HepG2 (cell line): ENCODE measurements around the gene ZNF554. TPM values are rescaled to one million over a fixed set of nuclear protein-coding genes. Genes with fewer than 3 reads are reported as not detected.

Source experiments
- GABPB1 ChIP-seq: IDR thresholded peaks from 2 replicates; pipeline ENCODE4 v1.6.1; 2016; ENCODE audit warnings: mild to moderate bottlenecking, missing genetic modification reagents, moderate library complexity, missing compliant biosample characterization
- GTF3A ChIP-seq: sonication (generic); formaldehyde crosslinking; conservative IDR thresholded peaks from 2 replicates; pipeline ENCODE4 v1.4.0; 2020; ENCODE audit warnings: mild to moderate bottlenecking, missing genetic modification reagents
- KLF6 ChIP-seq: IDR thresholded peaks from 2 replicates; pipeline ENCODE4 v1.8.0; 2016; ENCODE audit warnings: missing biosample characterization, missing genetic modification reagents
- NCOA2 ChIP-seq: sonication (generic); formaldehyde crosslinking; IDR thresholded peaks from 2 replicates; pipeline ENCODE4 v1.8.0; 2022; ENCODE audit warnings: inconsistent platforms
- NR2F6 ChIP-seq, 2 experiments: IDR thresholded peaks; 2 replicates each; pipeline ENCODE4 v1.6.1; 2016; ENCODE audit warnings: antibody characterized with exemption in 1 of 2, mild to moderate bottlenecking in 1 of 2
- NRL ChIP-seq: sonication (generic); formaldehyde crosslinking; IDR thresholded peaks from 2 replicates; pipeline ENCODE4 v1.5.0; 2020; ENCODE audit warnings: missing genetic modification reagents, mild to moderate bottlenecking, moderate library complexity, borderline replicate concordance
- POLR2AphosphoS5 ChIP-seq: IDR thresholded peaks from 2 replicates; pipeline ENCODE4 v1.6.1; 2012; ENCODE audit warnings: low read depth, low read length
- SETDB1 ChIP-seq: sonication (generic); formaldehyde crosslinking; IDR thresholded peaks from 2 replicates; pipeline ENCODE4 v1.5.1; 2020; ENCODE audit warnings: missing genetic modification reagents, mild to moderate bottlenecking, borderline replicate concordance
- TMF1 ChIP-seq: sonication (generic); formaldehyde crosslinking; IDR thresholded peaks from 2 replicates; pipeline ENCODE4 v1.8.1; 2022; ENCODE audit warnings: low read depth, missing genetic modification reagents
- ZFP62 ChIP-seq: sonication (generic); formaldehyde crosslinking; IDR thresholded peaks from 2 replicates; pipeline ENCODE4 v1.4.0; 2020; ENCODE audit warnings: missing genetic modification reagents
- ZNF598 ChIP-seq: sonication (generic); formaldehyde crosslinking; IDR thresholded peaks from 2 replicates; pipeline ENCODE4 v1.5.1; 2020; ENCODE audit warnings: mild to moderate bottlenecking, missing genetic modification reagents, borderline replicate concordance
- ZSCAN29 ChIP-seq: sonication (generic); formaldehyde crosslinking; conservative IDR thresholded peaks from 2 replicates; pipeline ENCODE4 v1.4.0; 2020; ENCODE audit warnings: mild to moderate bottlenecking, missing genetic modification reagents
- ZSCAN30 ChIP-seq: sonication (generic); formaldehyde crosslinking; IDR thresholded peaks from 2 replicates; pipeline ENCODE4 v1.5.0; 2020; ENCODE audit warnings: mild to moderate bottlenecking, missing genetic modification reagents
- polyA plus RNA-seq, 8 experiments: library from polyadenylated mRNA; depleted of rRNA in 3 of 8; stranded (reverse) in 7 of 8; unstranded in 1 of 8; fragments of >200 nt; fragmentation: Illumina TruSeq in 4 of 8; extraction: Trizol in 4 of 8; gene quantifications; 2 replicates each; pipeline versions ENCODE4 v1.2.1 to v1.2.3, GENCODE V29; 2011 to 2016; ENCODE audit warnings: low read depth in 4 of 8, missing spikeins in 1 of 8, mixed read lengths in 1 of 8; ENCODE audit not compliant: insufficient read depth in 1 of 8
- total RNA-seq, 5 experiments: library from RNA; depleted of rRNA; stranded (reverse); fragments of >200 nt; fragmentation: Illumina TruSeq; extraction: Trizol; gene quantifications; 2 replicates each; pipeline ENCODE4 v1.2.3, GENCODE V29; 2016; ENCODE audit warnings: low read depth in 1 of 5
- TF ChIP-seq, protein P1 (sequence below): sonication (generic); formaldehyde crosslinking; IDR thresholded peaks from 2 replicates; pipeline ENCODE4 v1.8.1; 2023; ENCODE audit warnings: mild to moderate bottlenecking, missing genetic modification reagents, borderline replicate concordance
- TF ChIP-seq, protein P2 (sequence below): IDR thresholded peaks from 2 replicates; pipeline ENCODE4 v1.6.1; 2016; ENCODE audit warnings: low read depth, borderline replicate concordance
- TF ChIP-seq, protein P3 (sequence below): sonication (generic); formaldehyde crosslinking; IDR thresholded peaks from 2 replicates; pipeline ENCODE4 v1.8.1; 2023; ENCODE audit warnings: mild to moderate bottlenecking, missing genetic modification reagents
- TF ChIP-seq, protein P4 (sequence below): sonication (generic); formaldehyde crosslinking; IDR thresholded peaks from 2 replicates; pipeline ENCODE4 v1.5.1; 2020; ENCODE audit warnings: mild to moderate bottlenecking, moderate library complexity, missing genetic modification reagents
- TF ChIP-seq, protein P5 (sequence below): fragments of 450-650 bp; IDR thresholded peaks from 2 replicates; pipeline ENCODE4 v1.6.1; 2016
- TF ChIP-seq, protein P6 (sequence below): sonication (generic); formaldehyde crosslinking; IDR thresholded peaks from 2 replicates; pipeline ENCODE4 v1.8.0; 2022; ENCODE audit warnings: mild to moderate bottlenecking, missing genetic modification reagents; ENCODE audit not compliant: insufficient replicate concordance
- TF ChIP-seq, protein P7 (sequence below): sonication (generic); formaldehyde crosslinking; IDR thresholded peaks from 2 replicates; pipeline ENCODE4 v1.5.1; 2020; ENCODE audit warnings: mild to moderate bottlenecking, missing genetic modification reagents, moderate library complexity

ZNF554 gene
- total and polyA plus RNA-seq, 2 of the 13 experiments (the other 11 are each of a cell fraction or from before 2014, with no cell fraction given), result 2.2 to 2.7 TPM

DNA sequence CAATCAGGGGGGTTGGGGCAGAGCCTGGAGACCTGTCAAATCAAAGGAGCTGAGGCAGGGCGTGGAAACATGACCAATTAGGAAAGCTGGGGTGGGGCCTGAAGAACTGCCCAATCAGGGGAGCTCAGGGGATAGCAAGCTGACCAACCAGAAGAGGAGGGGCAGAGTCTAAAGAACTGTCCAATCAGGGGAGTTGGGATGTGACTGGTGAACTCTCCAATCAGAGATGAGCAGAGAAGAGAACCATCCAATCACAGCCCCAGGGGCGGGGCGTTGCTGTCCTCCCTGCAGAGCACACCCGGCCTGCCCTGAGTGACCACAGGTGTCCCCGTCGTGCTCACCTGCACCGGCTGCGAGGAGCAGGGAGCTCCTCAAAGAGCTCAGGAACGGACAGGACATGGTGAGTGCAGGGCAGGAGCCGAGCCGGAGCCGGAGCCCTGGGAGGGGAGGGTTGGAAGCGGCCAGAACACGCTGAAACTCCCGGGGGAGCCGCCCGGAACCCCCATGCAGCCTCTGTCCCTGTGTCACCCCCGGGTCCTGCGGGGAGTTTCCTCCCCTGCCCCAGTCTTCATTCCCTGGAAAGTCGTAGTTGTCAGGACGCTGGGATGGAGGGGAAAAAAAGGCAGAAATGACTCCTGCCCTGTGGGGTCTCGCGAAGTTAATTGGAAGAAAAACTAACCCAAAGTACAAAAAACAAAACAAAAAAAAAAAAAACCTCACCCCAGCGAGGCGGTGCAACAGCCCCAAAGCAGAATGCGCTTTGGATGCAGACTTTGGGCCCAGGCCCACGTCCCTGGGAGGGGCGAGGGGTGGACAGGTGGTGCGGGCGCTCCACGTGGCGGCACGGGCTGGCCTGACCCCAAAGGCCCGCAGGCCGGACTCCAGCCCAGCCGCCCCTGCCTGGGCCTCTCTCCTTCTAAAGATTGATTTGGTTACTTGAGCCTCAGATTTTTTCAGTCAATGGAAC lies 47.6 kb downstream of the ZNF554 start, which contains the start of gene ZNF556 (continued):
- TF ChIP-seq ZNF598 (CRISPR knock-in tag) (0 out of 2 replicates have a peak, but pooled peaks have one; percentile 37), GABPB1 (CRISPR knock-in tag) (peak; percentile 74), NR2F6 (IDR thresholded peaks at IDR 0.05) (peak; percentile 28; the same call in 1 of the 2 replicates), NR2F6 (CRISPR knock-in tag; IDR thresholded peaks at IDR 0.05) (peak; percentile 43; the same call in 1 of the 2 replicates), KLF6 (CRISPR knock-in tag) (peak; percentile 81), NCOA2 (peak; percentile 9; the same call in 1 of the 2 replicates), POLR2AphosphoS5 (peak; percentile 99), SETDB1 (CRISPR knock-in tag) (no peak), NRL (CRISPR knock-in tag) (peak; percentile 64; the same call in 1 of the 2 replicates), ZSCAN29 (CRISPR knock-in tag) (peak; percentile 65; the same call in 1 of the 2 replicates), ZFP62 (CRISPR knock-in tag) (no peak), ZSCAN30 (CRISPR knock-in tag) (no peak), TMF1 (CRISPR knock-in tag) (peak; percentile 53; the same call in 1 of the 2 replicates), GTF3A (CRISPR knock-in tag) (0 out of 2 replicates have a peak, but pooled peaks have one; percentile 64)
- TF ChIP-seq, protein P1, sequence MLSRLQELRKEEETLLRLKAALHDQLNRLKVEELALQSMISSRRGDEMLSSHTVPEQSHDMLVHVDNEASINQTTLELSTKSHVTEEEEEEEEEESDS, result no peak
- TF ChIP-seq, protein P2, sequence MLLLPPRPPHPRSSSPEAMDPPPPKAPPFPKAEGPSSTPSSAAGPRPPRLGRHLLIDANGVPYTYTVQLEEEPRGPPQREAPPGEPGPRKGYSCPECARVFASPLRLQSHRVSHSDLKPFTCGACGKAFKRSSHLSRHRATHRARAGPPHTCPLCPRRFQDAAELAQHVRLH (CRISPR knock-in tag), result peak; percentile 55; the same call in 1 of the 2 replicates
- TF ChIP-seq, protein P3, sequence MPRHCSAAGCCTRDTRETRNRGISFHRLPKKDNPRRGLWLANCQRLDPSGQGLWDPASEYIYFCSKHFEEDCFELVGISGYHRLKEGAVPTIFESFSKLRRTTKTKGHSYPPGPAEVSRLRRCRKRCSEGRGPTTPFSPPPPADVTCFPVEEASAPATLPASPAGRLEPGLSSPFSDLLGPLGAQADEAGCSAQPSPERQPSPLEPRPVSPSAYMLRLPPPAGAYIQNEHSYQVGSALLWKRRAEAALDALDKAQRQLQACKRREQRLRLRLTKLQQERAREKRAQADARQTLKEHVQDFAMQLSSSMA, result no peak
- TF ChIP-seq, protein P4, sequence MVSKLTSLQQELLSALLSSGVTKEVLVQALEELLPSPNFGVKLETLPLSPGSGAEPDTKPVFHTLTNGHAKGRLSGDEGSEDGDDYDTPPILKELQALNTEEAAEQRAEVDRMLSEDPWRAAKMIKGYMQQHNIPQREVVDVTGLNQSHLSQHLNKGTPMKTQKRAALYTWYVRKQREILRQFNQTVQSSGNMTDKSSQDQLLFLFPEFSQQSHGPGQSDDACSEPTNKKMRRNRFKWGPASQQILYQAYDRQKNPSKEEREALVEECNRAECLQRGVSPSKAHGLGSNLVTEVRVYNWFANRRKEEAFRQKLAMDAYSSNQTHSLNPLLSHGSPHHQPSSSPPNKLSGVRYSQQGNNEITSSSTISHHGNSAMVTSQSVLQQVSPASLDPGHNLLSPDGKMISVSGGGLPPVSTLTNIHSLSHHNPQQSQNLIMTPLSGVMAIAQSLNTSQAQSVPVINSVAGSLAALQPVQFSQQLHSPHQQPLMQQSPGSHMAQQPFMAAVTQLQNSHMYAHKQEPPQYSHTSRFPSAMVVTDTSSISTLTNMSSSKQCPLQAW (CRISPR knock-in tag), result peak; percentile 25; the same call in 1 of the 2 replicates
- TF ChIP-seq, protein P5, sequence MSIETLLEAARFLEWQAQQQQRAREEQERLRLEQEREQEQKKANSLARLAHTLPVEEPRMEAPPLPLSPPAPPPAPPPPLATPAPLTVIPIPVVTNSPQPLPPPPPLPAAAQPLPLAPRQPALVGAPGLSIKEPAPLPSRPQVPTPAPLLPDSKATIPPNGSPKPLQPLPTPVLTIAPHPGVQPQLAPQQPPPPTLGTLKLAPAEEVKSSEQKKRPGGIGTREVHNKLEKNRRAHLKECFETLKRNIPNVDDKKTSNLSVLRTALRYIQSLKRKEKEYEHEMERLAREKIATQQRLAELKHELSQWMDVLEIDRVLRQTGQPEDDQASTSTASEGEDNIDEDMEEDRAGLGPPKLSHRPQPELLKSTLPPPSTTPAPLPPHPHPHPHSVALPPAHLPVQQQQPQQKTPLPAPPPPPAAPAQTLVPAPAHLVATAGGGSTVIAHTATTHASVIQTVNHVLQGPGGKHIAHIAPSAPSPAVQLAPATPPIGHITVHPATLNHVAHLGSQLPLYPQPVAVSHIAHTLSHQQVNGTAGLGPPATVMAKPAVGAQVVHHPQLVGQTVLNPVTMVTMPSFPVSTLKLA, result peak; percentile 76
- TF ChIP-seq, protein P6, sequence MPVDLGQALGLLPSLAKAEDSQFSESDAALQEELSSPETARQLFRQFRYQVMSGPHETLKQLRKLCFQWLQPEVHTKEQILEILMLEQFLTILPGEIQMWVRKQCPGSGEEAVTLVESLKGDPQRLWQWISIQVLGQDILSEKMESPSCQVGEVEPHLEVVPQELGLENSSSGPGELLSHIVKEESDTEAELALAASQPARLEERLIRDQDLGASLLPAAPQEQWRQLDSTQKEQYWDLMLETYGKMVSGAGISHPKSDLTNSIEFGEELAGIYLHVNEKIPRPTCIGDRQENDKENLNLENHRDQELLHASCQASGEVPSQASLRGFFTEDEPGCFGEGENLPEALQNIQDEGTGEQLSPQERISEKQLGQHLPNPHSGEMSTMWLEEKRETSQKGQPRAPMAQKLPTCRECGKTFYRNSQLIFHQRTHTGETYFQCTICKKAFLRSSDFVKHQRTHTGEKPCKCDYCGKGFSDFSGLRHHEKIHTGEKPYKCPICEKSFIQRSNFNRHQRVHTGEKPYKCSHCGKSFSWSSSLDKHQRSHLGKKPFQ (CRISPR knock-in tag), result peak; percentile 28
- TF ChIP-seq, protein P7, sequence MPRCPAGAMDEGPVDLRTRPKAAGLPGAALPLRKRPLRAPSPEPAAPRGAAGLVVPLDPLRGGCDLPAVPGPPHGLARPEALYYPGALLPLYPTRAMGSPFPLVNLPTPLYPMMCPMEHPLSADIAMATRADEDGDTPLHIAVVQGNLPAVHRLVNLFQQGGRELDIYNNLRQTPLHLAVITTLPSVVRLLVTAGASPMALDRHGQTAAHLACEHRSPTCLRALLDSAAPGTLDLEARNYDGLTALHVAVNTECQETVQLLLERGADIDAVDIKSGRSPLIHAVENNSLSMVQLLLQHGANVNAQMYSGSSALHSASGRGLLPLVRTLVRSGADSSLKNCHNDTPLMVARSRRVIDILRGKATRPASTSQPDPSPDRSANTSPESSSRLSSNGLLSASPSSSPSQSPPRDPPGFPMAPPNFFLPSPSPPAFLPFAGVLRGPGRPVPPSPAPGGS, result 0 out of 2 replicates have a peak, but pooled peaks have one; percentile 53
